GM18951 (cell line): ENCODE data around the gene WNT9B.

Source experiments
- POLR2A ChIP-seq: IDR thresholded peaks from 4 replicates; pipeline ENCODE4 v1.6.1; 2011; ENCODE audit warnings: mild to moderate bottlenecking; ENCODE audit not compliant: insufficient read length, insufficient read depth; ENCODE audit errors: extremely low read depth
- in situ Hi-C: fragments of 300-500 bp; cut with MboI; formaldehyde crosslinking; loops from one replicate; pipeline ENCODE4 v1.12.0; 2022; ENCODE audit warnings: low sequenced_read_pairs, mixed read lengths, inconsistent platforms; ENCODE audit not compliant: unreplicated experiment

WNT9B gene

GRCh38 chr17:46851029-46851741 lies at the start of gene WNT9B:
Gene WNT9B, plus strand, starts transcription at chr17:46851583. Its CDS starts 56 bp downstream, at chr17:46851639.
- TF ChIP-seq POLR2A: no peak
- in situ Hi-C loops: no loop called here

- TF ChIP-seq POLR2A: no peak
- in situ Hi-C loops: no loop called here
These were observed 48.6 kb upstream of the WNT9B start for GRCh38 chr17:46802800-46803199.

GRCh38 chr17:46803544-46803943 lies 47.8 kb upstream of the WNT9B start:
- in situ Hi-C loops: no loop called here

GRCh38 chr17:46805771-46806170 lies 45.6 kb upstream of the WNT9B start:
- TF ChIP-seq POLR2A: no peak
- in situ Hi-C loops: no loop called here

More at GRCh38 chr17:46803544-46803943, 47.8 kb upstream of the WNT9B start:
- TF ChIP-seq POLR2A: no peak

- in situ Hi-C loops: no loop called here
- TF ChIP-seq POLR2A: no peak
These were observed 42.2 kb upstream of the WNT9B start for GRCh38 chr17:46809110-46809571.

GRCh38 chr17:46810837-46811236 lies 40.5 kb upstream of the WNT9B start:
- in situ Hi-C loops: no loop called here
- TF ChIP-seq POLR2A: no peak

- TF ChIP-seq POLR2A: no peak
These were observed 39.3 kb upstream of the WNT9B start for GRCh38 chr17:46811978-46812583.

GRCh38 chr17:46812624-46813318 lies 38.6 kb upstream of the WNT9B start:
- TF ChIP-seq POLR2A: no peak
- in situ Hi-C loops: no loop called here

More at GRCh38 chr17:46811978-46812583, 39.3 kb upstream of the WNT9B start:
- in situ Hi-C loops: no loop called here

GRCh38 chr17:46813920-46814319 lies 37.5 kb upstream of the WNT9B start:
- in situ Hi-C loops: no loop called here
- no peak for TF ChIP-seq POLR2A

GRCh38 chr17:46814446-46814845 lies 36.9 kb upstream of the WNT9B start:
- in situ Hi-C loops: no loop called here
- TF ChIP-seq POLR2A: no peak

GRCh38 chr17:46815474-46816353 lies 35.7 kb upstream of the WNT9B start:
- in situ Hi-C loops: no loop called here

GRCh38 chr17:46817151-46817900 lies 34.1 kb upstream of the WNT9B start:
- no peak for TF ChIP-seq POLR2A
- in situ Hi-C loops: no loop called here

More at GRCh38 chr17:46815474-46816353, 35.7 kb upstream of the WNT9B start:
- TF ChIP-seq POLR2A: no peak
